H1 (cell line): ENCODE measurements around the gene NFIX. TPM values are rescaled to one million over a fixed set of nuclear protein-coding genes. Genes with fewer than 3 reads are reported as not detected.

Experiments
- CTCF ChIA-PET: fragments of 300-600 bp; sonication (Branson Sonifier 250); formaldehyde crosslinking; loops from one replicate; lab custom pipeline; 2021; ENCODE audit not compliant: partially characterized antibody; lab: Charles Lee
- POLR2A ChIA-PET: fragments of 300-600 bp; sonication (Branson Sonifier 250); formaldehyde crosslinking; loops from one replicate; lab custom pipeline; 2021; ENCODE audit warnings: inconsistent platforms; ENCODE audit not compliant: partially characterized antibody; lab: Charles Lee
- DNase-seq, 2 experiments: peaks; one replicate each; pipeline versions ENCODE4 v3.0.0 to v3.0.0-alpha.2; 2010 to 2022; ENCODE audit warnings: low spot score in 2 of 2, low read depth in 1 of 2, mixed read lengths in 1 of 2
- FAIRE-seq: peaks from 2 replicates; lab custom pipeline; 2011; peaks lifted over from hg19 to GRCh38; lab: Jason Lieb, UNC
- H2AFZ ChIP-seq: 2 replicates; pipeline ENCODE4 v1.8.1; 2012; ENCODE audit warnings: low read length, inconsistent platforms
- H2AK5ac ChIP-seq: 2 replicates; pipeline ENCODE4 v1.6.1; 2013; ENCODE audit warnings: low read depth, low read length
- H2BK120ac ChIP-seq: replicated peaks from 2 replicates; pipeline ENCODE3; 2013; ENCODE audit warnings: low read depth, low read length, inconsistent platforms
- H2BK12ac ChIP-seq: 2 replicates; pipeline ENCODE4 v1.6.1; 2013; ENCODE audit warnings: low read depth, low read length
- H2BK15ac ChIP-seq: 2 replicates; pipeline ENCODE4 v1.6.1; 2013; ENCODE audit warnings: low read length
- H2BK20ac ChIP-seq: 2 replicates; pipeline ENCODE4 v1.6.1; 2013; ENCODE audit warnings: low read length
- H2BK5ac ChIP-seq: 2 replicates; pipeline ENCODE4 v1.6.1; 2013; ENCODE audit warnings: low read depth, low read length
- H3K14ac ChIP-seq: 2 replicates; pipeline ENCODE4 v1.6.1; 2013; ENCODE audit warnings: inconsistent platforms; ENCODE audit not compliant: insufficient read length
- H3K18ac ChIP-seq: 2 replicates; pipeline ENCODE4 v1.6.1; 2013; ENCODE audit warnings: low read length; ENCODE audit errors: extremely low read depth
- H3K23ac ChIP-seq: 2 replicates; pipeline ENCODE4 v1.6.1; 2013; ENCODE audit warnings: inconsistent platforms; ENCODE audit not compliant: insufficient read length
- H3K23me2 ChIP-seq: 2 replicates; pipeline ENCODE4 v1.6.1; 2013; ENCODE audit warnings: low read depth, low read length
- H3K27ac ChIP-seq: 2 replicates; pipeline ENCODE4 v1.6.1; 2011; ENCODE audit warnings: low read depth, low read length, inconsistent platforms
- H3K27me3 ChIP-seq, 4 experiments: replicated peaks in 1 of 4; 1 replicate in 1 of 4; 2 replicates in 3 of 4; pipeline versions ENCODE4 v1.6.1 to v1.8.1; 2011 to 2013; ENCODE audit warnings: low read length in 3 of 4, mild to moderate bottlenecking in 3 of 4, inconsistent platforms in 2 of 4, mixed read lengths in 2 of 4, moderate library complexity in 1 of 4; ENCODE audit not compliant: control insufficient read depth in 3 of 4, insufficient read depth in 3 of 4; ENCODE audit errors: extremely low read depth in 1 of 4
- H3K36me3 ChIP-seq, 4 experiments: 2 replicates each; pipeline versions ENCODE4 v1.6.1 to v1.8.1; 2011 to 2013; ENCODE audit warnings: mild to moderate bottlenecking in 4 of 4, low read length in 3 of 4, moderate library complexity in 2 of 4, control low read depth in 1 of 4, inconsistent platforms in 1 of 4; ENCODE audit not compliant: insufficient read depth in 4 of 4, control insufficient read depth in 2 of 4
- H3K4ac ChIP-seq: replicated peaks from 2 replicates; pipeline ENCODE3; 2013; ENCODE audit warnings: low read length, low read depth, mixed read lengths, inconsistent platforms; ENCODE audit not compliant: insufficient read length
- H3K4me1 ChIP-seq, 4 experiments: replicated peaks in 1 of 4; 1 replicate in 1 of 4; 2 replicates in 3 of 4; pipeline versions ENCODE4 v1.6.1 to v1.8.1; 2011 to 2013; ENCODE audit warnings: low read length in 3 of 4, inconsistent platforms in 2 of 4, mixed read lengths in 1 of 4; ENCODE audit not compliant: insufficient read depth in 4 of 4, control insufficient read depth in 3 of 4
- H3K4me2 ChIP-seq, 2 experiments: 2 replicates each; pipeline versions ENCODE4 v1.6.1 to v1.8.1; 2011 to 2013; ENCODE audit warnings: low read depth in 2 of 2, low read length in 2 of 2, control low read depth in 1 of 2, inconsistent platforms in 1 of 2, mild to moderate bottlenecking in 1 of 2; ENCODE audit not compliant: insufficient read depth in 1 of 2
- H3K4me3 ChIP-seq, 4 experiments: fragments of 200-600, 300-600 bp in 1 of 4; sonication (generic), shearing (Covaris generic), sonication (Bioruptor Twin) in 1 of 4; 2 replicates each; pipeline versions ENCODE4 v1.5.1 to v1.8.1; 2011 to 2016; ENCODE audit warnings: low read length in 4 of 4, low read depth in 3 of 4, control low read depth in 2 of 4, inconsistent platforms in 2 of 4, mild to moderate bottlenecking in 2 of 4, mixed read lengths in 1 of 4, moderate library complexity in 1 of 4; ENCODE audit not compliant: insufficient read depth in 2 of 4; ENCODE audit errors: extremely low read depth in 1 of 4
- H3K56ac ChIP-seq: replicated peaks from 2 replicates; pipeline ENCODE3; 2013; ENCODE audit warnings: low read depth, mild to moderate bottlenecking, mixed read lengths, low read length, inconsistent platforms; ENCODE audit not compliant: insufficient read length
- H3K79me1 ChIP-seq: 2 replicates; pipeline ENCODE4 v1.6.1; 2013; ENCODE audit warnings: low read depth, low read length, control low read depth
- H3K79me2 ChIP-seq, 2 experiments: 2 replicates each; pipeline versions ENCODE4 v1.6.1 to v1.8.1; 2012 to 2013; ENCODE audit warnings: low read length in 2 of 2, mild to moderate bottlenecking in 2 of 2, inconsistent platforms in 1 of 2; ENCODE audit not compliant: insufficient read depth in 2 of 2, control insufficient read depth in 1 of 2
- H3K9ac ChIP-seq, 4 experiments: replicated peaks in 1 of 4; 1 replicate in 1 of 4; 2 replicates in 3 of 4; pipeline versions ENCODE4 v1.6.1 to v1.8.1; 2011 to 2013; ENCODE audit warnings: low read depth in 3 of 4, low read length in 3 of 4, control low read depth in 2 of 4, mild to moderate bottlenecking in 2 of 4, moderate library complexity in 2 of 4, inconsistent platforms in 1 of 4; ENCODE audit errors: extremely low read depth in 1 of 4
- H3K9me3 ChIP-seq, 2 experiments: 2 replicates each; pipeline versions ENCODE4 v1.6.1 to v1.8.1; 2012 to 2013; ENCODE audit warnings: mild to moderate bottlenecking in 2 of 2, moderate library complexity in 2 of 2, control low read depth in 1 of 2, inconsistent platforms in 1 of 2, low read depth in 1 of 2, low read length in 1 of 2, mixed read lengths in 1 of 2; ENCODE audit not compliant: insufficient read depth in 2 of 2
- H4K20me1 ChIP-seq, 2 experiments: replicated peaks in 1 of 2; 2 replicates each; pipeline versions ENCODE3 to v1.8.1; 2011 to 2013; ENCODE audit warnings: inconsistent platforms in 2 of 2, low read length in 2 of 2, mild to moderate bottlenecking in 1 of 2; ENCODE audit not compliant: insufficient read depth in 2 of 2, control insufficient read depth in 1 of 2
- H4K5ac ChIP-seq: 2 replicates; pipeline ENCODE4 v1.6.1; 2013; ENCODE audit warnings: low read length, low read depth, mixed read lengths, inconsistent platforms; ENCODE audit not compliant: insufficient read length
- H4K8ac ChIP-seq: 2 replicates; pipeline ENCODE4 v1.8.0; 2013; ENCODE audit warnings: mild to moderate bottlenecking, moderate library complexity, low read length, inconsistent platforms; ENCODE audit not compliant: insufficient read depth; ENCODE audit errors: extremely low read depth
- H4K91ac ChIP-seq: replicated peaks from 2 replicates; pipeline ENCODE3; 2013; ENCODE audit warnings: low read length, mixed read lengths, inconsistent platforms; ENCODE audit not compliant: insufficient read length
- SIX5 ChIP-seq: IDR thresholded peaks from 2 replicates; pipeline ENCODE4 v1.6.1; 2011; ENCODE audit warnings: mild to moderate bottlenecking, low read depth, low read length
- WGBS, 2 experiments: shearing (Covaris generic) in 1 of 2; methylation state at CpG; one replicate each; pipeline versions ENCODE4 v1.1.6 to v1.1.7; 2013 to 2015; ENCODE audit warnings: low lambda C conversion rate in 2 of 2, mixed read lengths in 2 of 2, inconsistent platforms in 1 of 2, low coverage in 1 of 2, missing lambda C conversion rate in 1 of 2; ENCODE audit not compliant: insufficient replicate concordance in 2 of 2, insufficient coverage in 1 of 2, insufficient read length in 1 of 2; ENCODE audit errors: extremely low coverage in 1 of 2, missing lambda C conversion rate in 1 of 2; 5-methylcytosine and 5-hydroxymethylcytosine counted together
- polyA plus RNA-seq, 7 experiments: library from polyadenylated mRNA; depleted of rRNA in 3 of 7; stranded (reverse) in 5 of 7; unstranded in 2 of 7; fragments of >200 nt in 5 of 7; fragments of 200-250 nt in 2 of 7; gene quantifications; 1 replicate in 5 of 7; 2 replicates in 1 of 7; 4 replicates in 1 of 7; pipeline versions ENCODE4 v1.2.1 to v1.2.3, GENCODE V29; 2011 to 2013; ENCODE audit warnings: missing spikeins in 2 of 7, mixed read lengths in 2 of 7
- total RNA-seq: library from RNA; stranded (reverse); fragmentation: NEBNext Ultra II Directional; extraction: Animal tissue kit (Norgen Biotek cat#: 25700); gene quantifications from 2 replicates; pipeline ENCODE4 v1.2.1, GENCODE V29; 2021

Gene NFIX
- total and polyA plus RNA-seq, 2 of the 8 experiments (the other 6 are each of a cell fraction or from before 2014, with no cell fraction given) = 0.03 to 0.20 TPM

GRCh38 chr19:13040948-13041292 is 45.6 kb downstream of the NFIX start:
- WGBS, 2 experiments = 93% methylated on average over 4 of the region's 4 CpGs; no CpG with 5 or more reads in 1 of the 2 experiments

More at GRCh38 chr19:13040948-13041292, 45.6 kb downstream of the NFIX start:
- no peaks in the 10 kb centered on the region for H3K4me1 ChIP-seq
- CTCF ChIA-PET = interaction anchor here (1.5 to 39.8 kb wide), 4 partner anchors 13 to 76 kb away, joined by 4 to 1145 read pairs (median 382); no protein-coding TSS in a partner anchor
- H3K14ac ChIP-seq = no peak overlapping the region
- H3K27me3 ChIP-seq = peaks cover 2 to 49% (median 30%) of the 10 kb centered on the region in 4 experiments; a peak in 6 of 7 replicates
- H3K18ac ChIP-seq = no peak overlapping the region
- H4K8ac ChIP-seq = no peak overlapping the region
- H4K20me1 ChIP-seq = peaks cover 0 to 7% of the 10 kb centered on the region in 2 experiments
- FAIRE-seq = no peak
- DNase-seq = no peak
- H3K23me2 ChIP-seq = no peaks in the 10 kb centered on the region
- H2BK12ac ChIP-seq = no peak overlapping the region; the same call in 1 of the 2 replicates
- no peak overlapping the region for H3K4me2 ChIP-seq
- H3K9ac ChIP-seq = no peak overlapping the region
- no peaks in the 10 kb centered on the region for H3K36me3 ChIP-seq
- H2BK15ac ChIP-seq = no peak overlapping the region
- no peak overlapping the region for H3K56ac ChIP-seq
- no peak overlapping the region for H3K27ac ChIP-seq
- POLR2A ChIA-PET = no interaction called here
- no peak overlapping the region for H3K4me3 ChIP-seq
- no peaks in the 10 kb centered on the region for H3K79me1 ChIP-seq
- no peak for TF ChIP-seq SIX5
- no peaks in the 10 kb centered on the region for H3K79me2 ChIP-seq
- H2AK5ac ChIP-seq = no peak overlapping the region
- no peak overlapping the region for H2BK120ac ChIP-seq
- H2AFZ ChIP-seq = no peak overlapping the region
- peak overlapping the region; percentile 79 for H3K4ac ChIP-seq
- no peak overlapping the region for H4K91ac ChIP-seq
- H4K5ac ChIP-seq = no peak overlapping the region
- no peak overlapping the region for H3K23ac ChIP-seq
- H3K9me3 ChIP-seq = no peaks in the 10 kb centered on the region
- no peak overlapping the region for H2BK20ac ChIP-seq
- H2BK5ac ChIP-seq = no peak overlapping the region
